K562 (cell line): ENCODE measurements around the gene PTGES3. TPM values are rescaled to one million over a fixed set of nuclear protein-coding genes. Genes with fewer than 3 reads are reported as not detected.

Experiments
- ATF1 ChIP-seq, 2 experiments: fragments of 450-650 bp in 1 of 2; IDR thresholded peaks; 2 replicates each; pipeline ENCODE4 v1.6.1; 2016; ENCODE audit warnings: missing compliant biosample characterization in 1 of 2, missing genetic modification characterization in 1 of 2
- ATF3 ChIP-seq, 2 experiments: fragments of 450-650 bp in 1 of 2; sonication (generic) in 1 of 2; formaldehyde crosslinking in 1 of 2; IDR thresholded peaks in 1 of 2; conservative IDR thresholded peaks in 1 of 2; 2 replicates each; pipeline versions ENCODE4 v1.6.1 to v1.8.1; 2016 to 2023; ENCODE audit warnings: mild to moderate bottlenecking in 2 of 2, moderate library complexity in 2 of 2, inconsistent platforms in 1 of 2, missing genetic modification reagents in 1 of 2
- BACH1 ChIP-seq: fragments of 200-800 bp; sonication (Bioruptor generic); IDR thresholded peaks from 2 replicates; pipeline ENCODE4 v1.6.1; 2016; ENCODE audit warnings: missing genetic modification characterization, missing compliant biosample characterization
- BMI1 ChIP-seq: fragments of 150-350 bp; IDR thresholded peaks from 2 replicates; pipeline ENCODE4 v1.6.1; 2014; ENCODE audit warnings: low read length
- CHD4 ChIP-seq: fragments of 200-600 bp; sonication (generic); IDR thresholded peaks from 3 replicates; pipeline ENCODE4 v1.6.1; 2012; ENCODE audit warnings: low read depth, mild to moderate bottlenecking, mixed read lengths, low read length, inconsistent platforms; ENCODE audit not compliant: insufficient read depth, insufficient replicate concordance, poor library complexity, severe bottlenecking
- FOXP4 ChIP-seq: sonication (generic); formaldehyde crosslinking; IDR thresholded peaks from 2 replicates; pipeline ENCODE4 v1.8.0; 2022; ENCODE audit warnings: mild to moderate bottlenecking, missing genetic modification reagents, borderline replicate concordance
- HDGF ChIP-seq: fragments of 450-650 bp; IDR thresholded peaks from 2 replicates; pipeline ENCODE4 v1.6.1; 2016
- HES1 ChIP-seq: fragments of 450-650 bp; IDR thresholded peaks from 2 replicates; pipeline ENCODE4 v1.6.1; 2016; ENCODE audit warnings: low read depth, mild to moderate bottlenecking, moderate library complexity
- IRF2 ChIP-seq: sonication (generic); formaldehyde crosslinking; IDR thresholded peaks from 2 replicates; pipeline ENCODE4 v1.8.1; 2022; ENCODE audit warnings: mild to moderate bottlenecking, missing genetic modification reagents
- MTA1 ChIP-seq: fragments of 450-650 bp; IDR thresholded peaks from 2 replicates; pipeline ENCODE4 v1.6.1; 2017; ENCODE audit warnings: borderline replicate concordance
- NR2F6 ChIP-seq: fragments of 450-650 bp; formaldehyde crosslinking; IDR thresholded peaks from 2 replicates; pipeline ENCODE4 v1.4.0; 2020; ENCODE audit warnings: mild to moderate bottlenecking
- PHF8 ChIP-seq: fragments of 200-600 bp; sonication (generic); IDR thresholded peaks from 2 replicates; pipeline ENCODE4 v1.6.1; 2012; ENCODE audit warnings: mixed run types, mild to moderate bottlenecking, inconsistent platforms, low read length, moderate library complexity, borderline replicate concordance
- POU5F1 ChIP-seq: fragments of 150-350 bp; IDR thresholded peaks from 2 replicates; pipeline ENCODE4 v1.6.1; 2014; ENCODE audit warnings: borderline replicate concordance, low read length, low read depth, mild to moderate bottlenecking; ENCODE audit not compliant: partially characterized antibody
- SIX5 ChIP-seq, 2 experiments: IDR thresholded peaks; 2 replicates each; pipeline ENCODE4 v1.6.1; 2011; ENCODE audit warnings: low read length in 2 of 2, borderline replicate concordance in 1 of 2, low read depth in 1 of 2, mild to moderate bottlenecking in 1 of 2, moderate library complexity in 1 of 2; ENCODE audit not compliant: insufficient read depth in 1 of 2
- TEAD2 ChIP-seq: fragments of 450-650 bp; IDR thresholded peaks from 2 replicates; pipeline ENCODE4 v1.6.1; 2016; ENCODE audit warnings: missing genetic modification characterization, control low read depth, missing compliant biosample characterization
- THRAP3 ChIP-seq: fragments of 450-650 bp; IDR thresholded peaks from 2 replicates; pipeline ENCODE4 v1.6.1; 2016; ENCODE audit warnings: mild to moderate bottlenecking, inconsistent platforms, borderline replicate concordance
- TOE1 ChIP-seq, 2 experiments: fragments of 450-650 bp in 1 of 2; sonication (generic) in 1 of 2; formaldehyde crosslinking in 1 of 2; IDR thresholded peaks; 2 replicates each; pipeline versions ENCODE4 v1.7.1 to v1.8.0; 2016 to 2022; ENCODE audit warnings: borderline replicate concordance in 2 of 2, mild to moderate bottlenecking in 2 of 2, antibody characterized with exemption in 1 of 2, inconsistent platforms in 1 of 2, low read depth in 1 of 2, missing genetic modification reagents in 1 of 2, moderate library complexity in 1 of 2
- ZNF165 ChIP-seq: fragments of 250-450 bp; sonication (Bioruptor Pico); IDR thresholded peaks from 2 replicates; pipeline ENCODE4 v1.4.0; 2020; ENCODE audit warnings: borderline replicate concordance
- ZNF274 ChIP-seq: IDR thresholded peaks from 2 replicates; pipeline ENCODE4 v1.6.1; 2011; ENCODE audit warnings: low read depth, mild to moderate bottlenecking, low read length, moderate library complexity, borderline replicate concordance
- ZNF436 ChIP-seq: fragments of 250-450, 450-650 bp; sonication (Bioruptor Pico); formaldehyde crosslinking; IDR thresholded peaks from 2 replicates; pipeline ENCODE4 v1.7.0; 2020; ENCODE audit warnings: mild to moderate bottlenecking
- ZNF445 ChIP-seq: fragments of 250-450 bp; sonication (Bioruptor Pico); IDR thresholded peaks from 2 replicates; pipeline ENCODE4 v1.4.0; 2020; ENCODE audit warnings: low read depth, mild to moderate bottlenecking, moderate library complexity
- ZNF699 ChIP-seq: fragments of 250-450 bp; sonication (Bioruptor Pico); IDR thresholded peaks from 2 replicates; pipeline ENCODE4 v1.8.0; 2021; ENCODE audit warnings: mild to moderate bottlenecking, moderate library complexity; ENCODE audit not compliant: insufficient replicate concordance
- polyA plus RNA-seq, 8 experiments: library from polyadenylated mRNA; depleted of rRNA in 4 of 8; stranded (reverse) in 5 of 8; unstranded in 3 of 8; fragments of >200 nt; fragmentation: Nextera tagmentation in 2 of 8; fragmentation: Illumina TruSeq in 1 of 8; extraction: Ambion mirVana in 2 of 8; extraction: Trizol in 1 of 8; gene quantifications; 2 replicates each; pipeline versions ENCODE4 v1.2.1 to v1.2.3, GENCODE V29; 2011 to 2014; ENCODE audit warnings: inconsistent platforms in 1 of 8, missing spikeins in 1 of 8
- total RNA-seq, 7 experiments: library from RNA; depleted of rRNA in 6 of 7; stranded (reverse); fragments of >200 nt in 6 of 7; fragmentation: Illumina TruSeq in 2 of 7; extraction: Trizol in 2 of 7; gene quantifications; 2 replicates each; pipeline versions ENCODE4 v1.2.1 to v1.2.3, GENCODE V29; 2011 to 2021; ENCODE audit warnings: low replicate concordance in 1 of 7

The PTGES3 gene
- total and polyA plus RNA-seq, 9 of the 15 experiments (the other 6 are each of a cell fraction or from before 2014, with no cell fraction given) = 163 to 501 (median 213) TPM

- TF ChIP-seq HES1 = peak; percentile 18; the same call in 1 of the 2 replicates
- no peak for TF ChIP-seq ZNF274
- TF ChIP-seq ZNF699 (CRISPR knock-in tag) = no peak
- TF ChIP-seq BMI1 = no peak
- no peak for TF ChIP-seq CHD4
- TF ChIP-seq SIX5 (IDR thresholded peaks at IDR 0.05; ENCODE audit: borderline replicate concordance in 1 of 2, insufficient read depth in 1 of 2, low read depth in 1 of 2, low read length in 2 of 2) = no peak
- TF ChIP-seq ZNF445 = peak; percentile 71; the same call in 1 of the 2 replicates
- peak; percentile 53; the same call in 1 of the 2 replicates for TF ChIP-seq BACH1
- 0 out of 2 replicates have a peak, but pooled peaks have one; percentile 11 for TF ChIP-seq FOXP4 (CRISPR knock-in tag)
- no peak; the same call in 1 of the 2 replicates for TF ChIP-seq TOE1 (IDR thresholded peaks at IDR 0.05; ENCODE audit: borderline replicate concordance)
- no peak for TF ChIP-seq TOE1 (CRISPR knock-in tag; IDR thresholded peaks at IDR 0.05; ENCODE audit: borderline replicate concordance, low read depth)
- no peak; the same call in 1 of the 2 replicates for TF ChIP-seq ATF1 (CRISPR knock-in tag; IDR thresholded peaks at IDR 0.05)
- TF ChIP-seq ATF1 (tag; IDR thresholded peaks at IDR 0.05) = peak; percentile 90
- no peak for TF ChIP-seq PHF8
- peak; percentile 10; the same call in 1 of the 2 replicates for TF ChIP-seq MTA1
- no peak for TF ChIP-seq HDGF
- no peak for TF ChIP-seq ZNF165 (CRISPR knock-in tag)
- TF ChIP-seq POU5F1 = no peak
- TF ChIP-seq NR2F6 (CRISPR knock-in tag) = no peak
- no peak for TF ChIP-seq ZNF436
- no peak for TF ChIP-seq IRF2 (CRISPR knock-in tag)
- no peak; the same call in 1 of the 2 replicates for TF ChIP-seq ATF3 (IDR thresholded peaks at IDR 0.05)
- TF ChIP-seq ATF3 (CRISPR knock-in tag; conservative IDR thresholded peaks at IDR 0.05) = peak; percentile 79; the same call in 1 of the 2 replicates
- no peak for TF ChIP-seq TEAD2
- peak; percentile 84 for TF ChIP-seq THRAP3
These were observed 51.2 kb downstream of the PTGES3 start (continued) for GRCh38 chr12:56636675-56637540.
